HG02981 (cell line): ENCODE measurements around the gene OBSCN.

ENCODE experiments used
- ATAC-seq: cut with Tn5 transposase; IDR thresholded peaks from one replicate; pipeline ENCODE4 v1.9.1; 2021; ENCODE audit warnings: mild to moderate bottlenecking, moderate library complexity; ENCODE audit not compliant: unreplicated experiment

OBSCN gene

GRCh38 chr1:228364068-228364705, 156.3 kb downstream of the OBSCN start:
- ATAC-seq = no peak

GRCh38 chr1:228364706-228365213, 156.9 kb downstream of the OBSCN start:
- no peak for ATAC-seq

GRCh38 chr1:228365271-228366061, 157.6 kb downstream of the OBSCN start:
- no peak for ATAC-seq

- no peak for ATAC-seq
Measured at GRCh38 chr1:228366062-228366865, 158.4 kb downstream of the OBSCN start.

- no peak for ATAC-seq
Measured at GRCh38 chr1:228366866-228367741, 159.3 kb downstream of the OBSCN start.

- no peak for ATAC-seq
Measured at GRCh38 chr1:228367798-228368791, 160.3 kb downstream of the OBSCN start.

GRCh38 chr1:228368801-228369607, 161.2 kb downstream of the OBSCN start:
- ATAC-seq = no peak

GRCh38 chr1:228369608-228370438, 162.0 kb downstream of the OBSCN start:
- ATAC-seq = no peak

GRCh38 chr1:228370439-228370940, 162.6 kb downstream of the OBSCN start:
- ATAC-seq = no peak

- ATAC-seq = no peak
Measured at GRCh38 chr1:228370941-228371740, 163.3 kb downstream of the OBSCN start.

GRCh38 chr1:228371741-228372182, 163.9 kb downstream of the OBSCN start:
- ATAC-seq = no peak

GRCh38 chr1:228372183-228373003, 164.5 kb downstream of the OBSCN start:
- no peak for ATAC-seq

- ATAC-seq = no peak
Measured at GRCh38 chr1:228373004-228373680, 165.3 kb downstream of the OBSCN start.

GRCh38 chr1:228373681-228374571, 166.1 kb downstream of the OBSCN start:
- ATAC-seq = no peak
